Thyroid gland (tissue), 4 donors: ENCODE results near the gene ARHGDIB. TPM values are rescaled to one million over a fixed set of nuclear protein-coding genes. Genes with fewer than 3 reads are reported as not detected.

Experiments used
- DNase-seq, 2 donors: peaks; one replicate each; pipeline ENCODE4 v3.0.0-alpha.2; 2019
- H3K27ac ChIP-seq, 3 donors: fragments of 200-600 bp; sonication (generic); 1 replicate in 2 of 3; 2 replicates in 1 of 3; pipeline ENCODE4 v1.5.1; 2016 to 2019; ENCODE audit warnings: mild to moderate bottlenecking in 1 of 3, moderate library complexity in 1 of 3
- H3K27me3 ChIP-seq: fragments of 200-600 bp; sonication (generic); one replicate; pipeline ENCODE4 v1.5.1; 2019
- H3K36me3 ChIP-seq, 2 donors: fragments of 200-600 bp; sonication (generic); one replicate each; pipeline ENCODE4 v1.5.1; 2016 to 2019
- H3K4me1 ChIP-seq, 2 donors: fragments of 200-600 bp; sonication (generic); one replicate each; pipeline ENCODE4 v1.5.1; 2017 to 2019
- H3K4me3 ChIP-seq, 3 donors: fragments of 200-600 bp; sonication (generic); replicated peaks in 1 of 3; 1 replicate in 2 of 3; 2 replicates in 1 of 3; pipeline ENCODE4 v1.5.1; 2016; ENCODE audit warnings: mild to moderate bottlenecking in 1 of 3
- H3K9me3 ChIP-seq: fragments of 200-600 bp; sonication (generic); one replicate; pipeline ENCODE4 v1.5.1; 2017
- CTCF ChIP-seq, 6 experiments: fragments of 200-600 bp in 3 of 6; fragments of 450-650 bp in 3 of 6; sonication (generic) in 3 of 6; IDR thresholded peaks; one replicate each; pipeline ENCODE4 v1.5.1; 2016 to 2019; ENCODE audit warnings: antibody characterized with exemption in 6 of 6, mild to moderate bottlenecking in 2 of 6, inconsistent platforms in 1 of 6, moderate library complexity in 1 of 6
- POLR2A ChIP-seq, 2 donors: fragments of 450-650 bp; IDR thresholded peaks; one replicate each; pipeline ENCODE4 v1.6.1; 2017; ENCODE audit warnings: antibody characterized with exemption in 2 of 2, mild to moderate bottlenecking in 2 of 2, moderate library complexity in 1 of 2
- WGBS, 2 donors: methylation state at CpG; one replicate each; pipeline ENCODE4 v1.1.5; 2017; 5-methylcytosine and 5-hydroxymethylcytosine counted together
- intact Hi-C: fragments of 100-400 bp; cut with DNase I; formaldehyde crosslinking; loops from one replicate; pipeline ENCODE4 v1.15.1; 2023
- total RNA-seq, 4 donors: library from RNA; depleted of rRNA; stranded (reverse); fragments of >200 nt; gene quantifications; one replicate each; pipeline ENCODE4 v1.2.3, GENCODE V29; 2016

Gene ARHGDIB
- total RNA-seq, 4 donors from 2014 or later = 54.4 to 107 (median 65.9) TPM

GRCh38 chr12:14972816-14973215 is 11.4 kb upstream of the ARHGDIB start, which contains the start of gene PDE6H:
TSS of gene PDE6H (plus strand) at chr12:14973042. CDS start at chr12:14978013, 4,971 bp downstream.
- TF ChIP-seq CTCF (IDR thresholded peaks at IDR 0.05) (no peak), POLR2A (IDR thresholded peaks at IDR 0.05) (no peak)
- Histone ChIP-seq H3K36me3 (no peaks in the 10 kb centered on the region), H3K27ac (no peak within 1 kb of the TSS), H3K4me3 (no peak within 1 kb of the TSS), H3K4me1 (peaks cover 0 to 4% of the 10 kb centered on the region in 2 donors), H3K9me3 (no peaks in the 10 kb centered on the region), H3K27me3 (no peaks in the 10 kb centered on the region)
- WGBS, 2 donors = 95 to 96% methylated on average over 2 of the region's 2 CpGs
- no peak for DNase-seq
- intact Hi-C loops = no loop called here

GRCh38 chr12:14970473-14970872 is 9.1 kb upstream of the ARHGDIB start:
- DNase-seq = no peak
- intact Hi-C loops = no loop called here
- Histone ChIP-seq H3K9me3 (no peaks in the 10 kb centered on the region), H3K4me1 (peaks cover 0 to 4% of the 10 kb centered on the region in 2 donors), H3K27ac (no peak overlapping the region), H3K36me3 (no peaks in the 10 kb centered on the region), H3K4me3 (no peak overlapping the region), H3K27me3 (no peaks in the 10 kb centered on the region)
- no peak for TF ChIP-seq POLR2A (IDR thresholded peaks at IDR 0.05)
- TF ChIP-seq CTCF (IDR thresholded peaks at IDR 0.05) = no peak
- 46 to 65% methylated on average over 4 of the region's 4 CpGs for WGBS, 2 donors

GRCh38 chr12:14968478-14968877 is 7.1 kb upstream of the ARHGDIB start:
- WGBS, 2 donors = 63 to 79% methylated on average over 3 of the region's 3 CpGs

GRCh38 chr12:14965221-14965620 is 3.8 kb upstream of the ARHGDIB start:
- 89 to 93% methylated on average over 2 of the region's 2 CpGs for WGBS, 2 donors
- Histone ChIP-seq H3K27me3 (no peaks in the 10 kb centered on the region), H3K36me3 (no peaks in the 10 kb centered on the region), H3K9me3 (no peaks in the 10 kb centered on the region), H3K4me1 (peaks cover 0 to 7% of the 10 kb centered on the region in 2 donors), H3K27ac (no peak overlapping the region), H3K4me3 (no peak overlapping the region)
- TF ChIP-seq POLR2A (IDR thresholded peaks at IDR 0.05) (no peak), CTCF (IDR thresholded peaks at IDR 0.05) (no peak)
- no peak for DNase-seq
- intact Hi-C loops = no loop called here

More at GRCh38 chr12:14968478-14968877, 7.1 kb upstream of the ARHGDIB start:
- no peak for DNase-seq
- H3K4me1 ChIP-seq = peaks cover 0 to 4% of the 10 kb centered on the region in 2 donors
- H3K27ac ChIP-seq = no peak overlapping the region
- H3K9me3 ChIP-seq = no peaks in the 10 kb centered on the region
- H3K4me3 ChIP-seq = no peak overlapping the region
- no peaks in the 10 kb centered on the region for H3K27me3 ChIP-seq
- intact Hi-C loops = no loop called here
- no peak for TF ChIP-seq POLR2A (IDR thresholded peaks at IDR 0.05)
- TF ChIP-seq CTCF (IDR thresholded peaks at IDR 0.05) = no peak
- no peaks in the 10 kb centered on the region for H3K36me3 ChIP-seq

GRCh38 chr12:14964406-14964805 is 3.0 kb upstream of the ARHGDIB start:
- TF ChIP-seq CTCF (IDR thresholded peaks at IDR 0.05) (no peak), POLR2A (IDR thresholded peaks at IDR 0.05) (no peak)
- peaks cover 0 to 7% of the 10 kb centered on the region in 2 donors for H3K4me1 ChIP-seq
- WGBS, 2 donors = 46 to 70% methylated on average over 2 of the region's 2 CpGs
- no peak for DNase-seq
- intact Hi-C loops = no loop called here
- no peaks in the 10 kb centered on the region for H3K36me3 ChIP-seq
- no peak overlapping the region for H3K4me3 ChIP-seq
- H3K27me3 ChIP-seq = no peaks in the 10 kb centered on the region
- no peak overlapping the region for H3K27ac ChIP-seq
- H3K9me3 ChIP-seq = no peaks in the 10 kb centered on the region
